Testis (tissue), 3 donors: ENCODE measurements around the gene HOXB3. TPM values are rescaled to one million over a fixed set of nuclear protein-coding genes. Genes with fewer than 3 reads are reported as not detected.

ENCODE experiments used
- DNase-seq: peaks from one replicate; pipeline ENCODE4 v3.0.0-alpha.2; 2019
- H3K27ac ChIP-seq, 2 donors: fragments of 200-600 bp; sonication (generic); one replicate each; pipeline ENCODE4 v1.5.1; 2019
- H3K27me3 ChIP-seq: fragments of 200-600 bp; sonication (generic); one replicate; pipeline ENCODE4 v1.5.1; 2019
- H3K36me3 ChIP-seq: fragments of 200-600 bp; sonication (generic); one replicate; pipeline ENCODE4 v1.5.1; 2017; ENCODE audit warnings: low read depth; ENCODE audit errors: missing control alignments
- H3K4me1 ChIP-seq: fragments of 200-600 bp; sonication (generic); one replicate; pipeline ENCODE4 v1.5.1; 2019
- H3K4me3 ChIP-seq, 2 donors: fragments of 200-600 bp; sonication (generic); one replicate each; pipeline ENCODE4 v1.5.1; 2017 to 2019
- H3K9me3 ChIP-seq: fragments of 200-600 bp; sonication (generic); one replicate; pipeline ENCODE4 v1.5.1; 2017
- POLR2A ChIP-seq: fragments of 450-650 bp; IDR thresholded peaks from one replicate; pipeline ENCODE4 v1.6.1; 2017; ENCODE audit warnings: antibody characterized with exemption, mild to moderate bottlenecking, moderate library complexity
- WGBS, 2 donors: methylation state at CpG; one replicate each; pipeline ENCODE4 v1.1.5; 2018; 5-methylcytosine and 5-hydroxymethylcytosine counted together
- intact Hi-C: fragments of 100-400 bp; cut with DNase I; formaldehyde crosslinking; loops from one replicate; pipeline ENCODE4 v1.15.1; 2023; ENCODE audit warnings: low total_unique reads
- polyA plus RNA-seq: library from polyadenylated mRNA; stranded (reverse); fragments of 350-450 nt; fragmentation: Illumina TruSeq; extraction: RNeasy Lipid Tissue Mini Kit (QIAGEN cat#74804); gene quantifications from one replicate; pipeline ENCODE4 v1.2.3, GENCODE V29; 2014; ENCODE audit warnings: low read depth, low replicate concordance; ENCODE audit not compliant: insufficient read depth
- total RNA-seq, 2 donors: library from RNA; depleted of rRNA; stranded (reverse); fragments of >200 nt; gene quantifications; one replicate each; pipeline ENCODE4 v1.2.3, GENCODE V29; 2016
- TF ChIP-seq, protein P1 (sequence below), 3 experiments: fragments of 450-650 bp in 2 of 3; fragments of 200-600 bp in 1 of 3; sonication (generic) in 1 of 3; IDR thresholded peaks; one replicate each; pipeline ENCODE4 v1.5.1; 2016 to 2019; ENCODE audit warnings: antibody characterized with exemption in 3 of 3, mild to moderate bottlenecking in 2 of 3, moderate library complexity in 1 of 3

Gene HOXB3
- total and polyA plus RNA-seq, 3 donors from 2014 or later: 9.2 to 11.4 (median 10.6) TPM

GRCh38 chr17:48571024-48571818, 18.8 kb downstream of the HOXB3 start:
- intact Hi-C loops: no loop called here
- no peaks in the 10 kb centered on the region for H3K36me3 ChIP-seq
- no peaks in the 10 kb centered on the region for H3K4me1 ChIP-seq
- DNase-seq: no peak
- no peak overlapping the region for H3K4me3 ChIP-seq
- TF ChIP-seq, protein P1, sequence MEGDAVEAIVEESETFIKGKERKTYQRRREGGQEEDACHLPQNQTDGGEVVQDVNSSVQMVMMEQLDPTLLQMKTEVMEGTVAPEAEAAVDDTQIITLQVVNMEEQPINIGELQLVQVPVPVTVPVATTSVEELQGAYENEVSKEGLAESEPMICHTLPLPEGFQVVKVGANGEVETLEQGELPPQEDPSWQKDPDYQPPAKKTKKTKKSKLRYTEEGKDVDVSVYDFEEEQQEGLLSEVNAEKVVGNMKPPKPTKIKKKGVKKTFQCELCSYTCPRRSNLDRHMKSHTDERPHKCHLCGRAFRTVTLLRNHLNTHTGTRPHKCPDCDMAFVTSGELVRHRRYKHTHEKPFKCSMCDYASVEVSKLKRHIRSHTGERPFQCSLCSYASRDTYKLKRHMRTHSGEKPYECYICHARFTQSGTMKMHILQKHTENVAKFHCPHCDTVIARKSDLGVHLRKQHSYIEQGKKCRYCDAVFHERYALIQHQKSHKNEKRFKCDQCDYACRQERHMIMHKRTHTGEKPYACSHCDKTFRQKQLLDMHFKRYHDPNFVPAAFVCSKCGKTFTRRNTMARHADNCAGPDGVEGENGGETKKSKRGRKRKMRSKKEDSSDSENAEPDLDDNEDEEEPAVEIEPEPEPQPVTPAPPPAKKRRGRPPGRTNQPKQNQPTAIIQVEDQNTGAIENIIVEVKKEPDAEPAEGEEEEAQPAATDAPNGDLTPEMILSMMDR (IDR thresholded peaks at IDR 0.05): no peak
- no peak for TF ChIP-seq POLR2A
- H3K9me3 ChIP-seq: no peaks in the 10 kb centered on the region
- no peaks in the 10 kb centered on the region for H3K27me3 ChIP-seq
- no peak overlapping the region for H3K27ac ChIP-seq
- WGBS, 2 donors: 34 to 51% methylated on average over 26 of the region's 26 CpGs

DNA sequence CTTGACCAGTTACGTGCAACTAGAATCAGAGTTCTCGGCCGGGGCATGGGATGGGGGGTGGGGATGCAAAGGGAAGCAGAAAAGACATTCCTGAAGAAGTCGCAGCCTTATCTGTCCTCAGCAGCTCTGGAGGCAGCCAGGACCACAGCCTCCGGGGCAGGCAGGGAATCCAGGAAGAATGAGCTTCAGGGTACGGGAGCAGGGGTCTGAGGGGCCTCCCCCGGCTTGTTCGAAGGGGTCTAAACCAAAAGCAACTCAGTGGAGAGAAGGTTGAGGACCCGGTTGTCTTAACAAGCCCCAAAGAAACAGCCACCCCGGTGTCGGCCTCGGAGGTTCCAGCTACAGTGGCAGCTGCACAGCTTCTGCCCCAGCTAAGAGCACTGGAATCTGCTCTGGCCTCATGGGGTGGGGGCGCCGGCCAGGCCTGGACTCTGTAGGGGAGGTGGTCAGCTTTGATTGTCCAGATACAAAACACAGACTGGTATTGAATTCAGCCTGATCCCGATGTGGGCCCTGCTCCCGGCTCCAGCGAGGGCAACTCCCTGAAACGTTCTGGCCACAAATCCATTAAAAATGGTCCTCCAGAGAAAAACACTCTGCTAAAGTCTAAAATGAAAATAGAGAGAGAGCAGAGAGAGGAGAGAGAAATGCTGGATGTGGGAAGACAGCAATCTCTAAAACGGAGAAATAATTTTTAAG, 19.6 kb downstream of the HOXB3 start:
- H3K27ac ChIP-seq: no peak overlapping the region
- intact Hi-C loops: no loop called here
- no peaks in the 10 kb centered on the region for H3K27me3 ChIP-seq
- no peak for DNase-seq
- 18 to 44% methylated on average over 19 of the region's 19 CpGs for WGBS, 2 donors
- H3K9me3 ChIP-seq: no peaks in the 10 kb centered on the region
- H3K4me3 ChIP-seq: no peak overlapping the region
- no peaks in the 10 kb centered on the region for H3K36me3 ChIP-seq
- TF ChIP-seq POLR2A: no peak
- TF ChIP-seq, protein P1 (IDR thresholded peaks at IDR 0.05): no peak
- no peaks in the 10 kb centered on the region for H3K4me1 ChIP-seq

DNA sequence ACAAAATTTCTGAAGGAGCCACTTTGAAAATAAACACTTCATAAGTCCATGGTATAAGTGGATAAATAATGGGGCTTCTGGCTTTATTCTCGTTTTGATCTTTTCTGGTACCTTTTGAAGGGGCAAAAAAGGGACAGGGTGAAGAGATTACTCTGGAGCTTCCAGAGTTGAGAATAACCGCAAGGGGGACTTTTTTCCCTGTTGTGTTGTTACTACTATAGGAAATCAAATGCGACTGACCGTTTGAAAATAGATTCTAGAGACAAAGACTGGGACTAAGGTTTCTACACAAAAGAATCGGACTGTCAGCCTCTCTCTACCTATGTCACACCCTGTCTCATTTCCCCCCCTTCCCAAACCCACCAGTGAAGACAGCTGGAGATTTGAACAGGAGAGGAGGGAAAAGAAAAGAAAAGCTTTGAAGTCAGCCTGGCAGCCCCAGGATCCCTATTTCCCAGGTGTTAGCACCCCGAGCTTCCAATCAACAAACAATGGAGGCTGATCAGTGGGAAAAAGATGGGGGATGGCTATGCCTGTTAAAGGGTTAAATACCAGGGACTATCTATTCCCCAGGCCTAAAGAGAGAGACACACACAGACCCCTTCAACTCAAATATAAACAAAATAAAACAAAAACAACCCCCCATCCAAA, 20.2 kb downstream of the HOXB3 start:
- H3K27me3 ChIP-seq: no peaks in the 10 kb centered on the region
- 61 to 65% methylated on average over 6 of the region's 6 CpGs for WGBS, 2 donors
- intact Hi-C loops: no loop called here
- H3K27ac ChIP-seq: no peak overlapping the region
- no peak overlapping the region for H3K4me3 ChIP-seq
- no peaks in the 10 kb centered on the region for H3K9me3 ChIP-seq
- no peak for DNase-seq
- TF ChIP-seq, protein P1 (IDR thresholded peaks at IDR 0.05): no peak
- TF ChIP-seq POLR2A: no peak
- no peaks in the 10 kb centered on the region for H3K36me3 ChIP-seq
- H3K4me1 ChIP-seq: no peaks in the 10 kb centered on the region

DNA sequence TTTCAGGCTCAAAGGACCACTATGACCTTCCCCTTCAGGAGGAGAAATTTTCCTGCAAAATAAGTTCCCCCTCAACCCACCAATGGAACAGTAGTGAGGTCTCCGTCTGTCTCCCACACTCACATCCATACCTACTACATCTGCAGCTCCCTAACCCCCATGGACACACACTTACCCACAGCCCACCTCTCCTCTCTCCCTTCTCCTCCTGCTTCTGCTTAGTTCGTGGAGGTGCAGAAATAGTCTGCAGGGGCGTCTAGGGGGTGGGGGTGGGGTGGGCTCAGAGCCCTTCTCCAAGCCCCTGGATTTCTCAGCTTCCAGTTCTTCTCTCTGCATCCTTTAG, 20.8 kb downstream of the HOXB3 start:
- H3K9me3 ChIP-seq: no peaks in the 10 kb centered on the region
- no peak overlapping the region for H3K27ac ChIP-seq
- no peak for DNase-seq
- 26 to 31% methylated on average over 3 of the region's 3 CpGs for WGBS, 2 donors
- no peaks in the 10 kb centered on the region for H3K27me3 ChIP-seq
- H3K36me3 ChIP-seq: no peaks in the 10 kb centered on the region
- no peak overlapping the region for H3K4me3 ChIP-seq
- no peaks in the 10 kb centered on the region for H3K4me1 ChIP-seq
- TF ChIP-seq, protein P1 (IDR thresholded peaks at IDR 0.05): no peak
- TF ChIP-seq POLR2A: no peak
- intact Hi-C loops: no loop called here
